HG03135 (cell line): Measurements from ENCODE around the gene DUS1L.
A peak's percentile ranks its signal among the peaks of the same experiment; 100 is the strongest.

ENCODE experiments used
- ATAC-seq: cut with Tn5 transposase; IDR thresholded peaks from one replicate; pipeline ENCODE4 v1.9.1; 2021; ENCODE audit warnings: mild to moderate bottlenecking, moderate library complexity; ENCODE audit not compliant: unreplicated experiment

Gene DUS1L

GRCh38 chr17:82065638-82066303 is at the start of gene DUS1L:
DUS1L (minus strand) TSS chr17:82065804; CDS start chr17:82065059, 745 bp downstream.
- peak; percentile 67 for ATAC-seq

GRCh38 chr17:82114872-82115271 is 49.3 kb upstream of the DUS1L start:
- no peak for ATAC-seq

GRCh38 chr17:82114447-82114846 is 48.8 kb upstream of the DUS1L start:
- ATAC-seq = no peak

GRCh38 chr17:82113941-82114340 is 48.3 kb upstream of the DUS1L start:
- ATAC-seq = no peak

GRCh38 chr17:82113422-82113821 is 47.8 kb upstream of the DUS1L start:
- no peak for ATAC-seq

- no peak for ATAC-seq
Measured at GRCh38 chr17:82112914-82113311, 47.3 kb upstream of the DUS1L start.

- ATAC-seq = no peak
Measured at GRCh38 chr17:82112181-82112913, 46.7 kb upstream of the DUS1L start.

GRCh38 chr17:82110298-82110697 is 44.7 kb upstream of the DUS1L start:
- ATAC-seq = no peak

- ATAC-seq = no peak
Measured at GRCh38 chr17:82108961-82109475, 43.4 kb upstream of the DUS1L start.

GRCh38 chr17:82108496-82108945 is 42.9 kb upstream of the DUS1L start:
- no peak for ATAC-seq

- ATAC-seq = no peak
Measured at GRCh38 chr17:82108038-82108437, 42.4 kb upstream of the DUS1L start.

GRCh38 chr17:82107341-82107860 is 41.8 kb upstream of the DUS1L start:
- ATAC-seq = no peak

GRCh38 chr17:82106688-82107305 is 41.2 kb upstream of the DUS1L start:
- no peak for ATAC-seq

- ATAC-seq = peak; percentile 78
Measured at GRCh38 chr17:82105882-82106687, 40.5 kb upstream of the DUS1L start.

- ATAC-seq = no peak
Measured at GRCh38 chr17:82105417-82105881, 39.8 kb upstream of the DUS1L start.

- ATAC-seq = no peak
Measured at GRCh38 chr17:82104797-82105416, 39.3 kb upstream of the DUS1L start.

GRCh38 chr17:82103553-82104451 is 38.2 kb upstream of the DUS1L start:
- ATAC-seq = no peak

- no peak for ATAC-seq
Measured at GRCh38 chr17:82101767-82102679, 36.4 kb upstream of the DUS1L start.
